T-helper 9 cell (primary cell): Measurements from ENCODE around the gene FUCA1.
"Not testable (repeated sequence)": the region's sequence is repeated elsewhere in the genome, so short reads cannot be mapped to it uniquely, and the experiment has no call there.

Experiments
- DNase-seq: peaks from one replicate; pipeline ENCODE4 v3.0.0-alpha.2; 2020

Gene FUCA1

GRCh38 chr1:23895082-23895481, 27.0 kb upstream of the FUCA1 start:
- no peak for DNase-seq

GRCh38 chr1:23889074-23889473, 21.0 kb upstream of the FUCA1 start:
- DNase-seq, result no peak

- DNase-seq, result no peak
Observed at GRCh38 chr1:23885222-23885621, 17.1 kb upstream of the FUCA1 start.

- no peak for DNase-seq
Observed at GRCh38 chr1:23882746-23883145, 14.7 kb upstream of the FUCA1 start.

- DNase-seq, result no peak
Observed at GRCh38 chr1:23879809-23880208, 11.7 kb upstream of the FUCA1 start.

- DNase-seq, result no peak
Observed at GRCh38 chr1:23878668-23879067, 10.6 kb upstream of the FUCA1 start.

GRCh38 chr1:23875382-23875781, 7.3 kb upstream of the FUCA1 start:
- no peak for DNase-seq

GRCh38 chr1:23872421-23872820, 4.3 kb upstream of the FUCA1 start:
- no peak for DNase-seq

- DNase-seq, result no peak
Observed at GRCh38 chr1:23869051-23869450, 961 bp upstream of the FUCA1 start.

- no peak for DNase-seq
Observed at GRCh38 chr1:23868557-23869016, 497 bp upstream of the FUCA1 start.

- no peak for DNase-seq
Observed at GRCh38 chr1:23867542-23867894, 572 bp downstream of the FUCA1 start.

GRCh38 chr1:23865543-23865930, 2.6 kb downstream of the FUCA1 start:
- DNase-seq, result no peak

- DNase-seq, result no peak
Observed at GRCh38 chr1:23864801-23865542, 3.1 kb downstream of the FUCA1 start.

GRCh38 chr1:23862640-23863039, 5.5 kb downstream of the FUCA1 start:
- no peak for DNase-seq

GRCh38 chr1:23854568-23854967, 13.5 kb downstream of the FUCA1 start:
- no peak for DNase-seq

GRCh38 chr1:23853124-23853523, 15.0 kb downstream of the FUCA1 start:
- DNase-seq, result not testable (repeated sequence)

- not testable (repeated sequence) for DNase-seq
Observed at GRCh38 chr1:23851406-23851805, 16.7 kb downstream of the FUCA1 start.

- DNase-seq, result no peak
Observed at GRCh38 chr1:23848673-23849616, 19.1 kb downstream of the FUCA1 start.

GRCh38 chr1:23847482-23848095, 20.5 kb downstream of the FUCA1 start:
- not testable (repeated sequence) for DNase-seq

GRCh38 chr1:23845163-23845562, 22.9 kb downstream of the FUCA1 start:
- DNase-seq, result no peak

- no peak for DNase-seq
Observed at GRCh38 chr1:23843644-23844043, 24.4 kb downstream of the FUCA1 start.

- peak; percentile 64 for DNase-seq
Observed at GRCh38 chr1:23838401-23838866, 29.7 kb downstream of the FUCA1 start.

- DNase-seq, result no peak
Observed at GRCh38 chr1:23837908-23838307, 30.2 kb downstream of the FUCA1 start.
